Neuronal stem cell (in vitro differentiated cells): ENCODE data around the gene ZNF726.
"Not testable (repeated sequence)": the region's sequence is repeated elsewhere in the genome, so short reads cannot be mapped to it uniquely, and the experiment has no call there.

Experiments used
- DNase-seq: peaks from one replicate; pipeline ENCODE4 v3.0.0-alpha.2; 2013; ENCODE audit warnings: low spot score
- H2AFZ ChIP-seq: one replicate; pipeline ENCODE4 v1.6.1; 2013; ENCODE audit warnings: mild to moderate bottlenecking, low read length, inconsistent platforms
- H2AK5ac ChIP-seq: 2 replicates; pipeline ENCODE4 v1.6.1; 2013; ENCODE audit warnings: low read depth, mild to moderate bottlenecking, inconsistent platforms, low read length, moderate library complexity, mixed read lengths
- H2BK120ac ChIP-seq: 2 replicates; pipeline ENCODE4 v1.6.1; 2013; ENCODE audit warnings: low read depth, mild to moderate bottlenecking, inconsistent platforms, low read length, moderate library complexity, mixed read lengths
- H2BK12ac ChIP-seq: one replicate; pipeline ENCODE4 v1.6.1; 2013; ENCODE audit warnings: low read length, inconsistent platforms
- H2BK15ac ChIP-seq: 2 replicates; pipeline ENCODE4 v1.6.1; 2013; ENCODE audit warnings: mild to moderate bottlenecking, low read length, inconsistent platforms, mixed read lengths
- H2BK5ac ChIP-seq: one replicate; pipeline ENCODE4 v1.6.1; 2013; ENCODE audit warnings: inconsistent platforms, mild to moderate bottlenecking, low read length, moderate library complexity
- H3K14ac ChIP-seq: one replicate; pipeline ENCODE4 v1.6.1; 2013; ENCODE audit warnings: low read length, inconsistent platforms
- H3K18ac ChIP-seq: 2 replicates; pipeline ENCODE4 v1.6.1; 2013; ENCODE audit warnings: low read length, inconsistent platforms
- H3K23ac ChIP-seq: 2 replicates; pipeline ENCODE4 v1.6.1; 2013; ENCODE audit warnings: low read depth, mild to moderate bottlenecking, mixed read lengths, low read length, inconsistent platforms; ENCODE audit not compliant: poor library complexity
- H3K27ac ChIP-seq: replicated peaks from 3 replicates; pipeline ENCODE4 v1.5.1; 2013; ENCODE audit warnings: low read length, inconsistent platforms
- H3K27me3 ChIP-seq, 3 experiments: 2 replicates each; pipeline ENCODE4 v1.6.1; 2013; ENCODE audit warnings: low read length in 3 of 3, mild to moderate bottlenecking in 2 of 3, inconsistent platforms in 1 of 3, low read depth in 1 of 3, mixed read lengths in 1 of 3, moderate library complexity in 1 of 3; ENCODE audit not compliant: control insufficient read depth in 3 of 3, insufficient read depth in 3 of 3
- H3K36me3 ChIP-seq, 2 donors: replicated peaks in 1 of 2; 2 replicates each; pipeline ENCODE4 v1.6.1; 2013; ENCODE audit warnings: low read length in 2 of 2; ENCODE audit not compliant: control insufficient read depth in 2 of 2, insufficient read depth in 2 of 2
- H3K4ac ChIP-seq: 2 replicates; pipeline ENCODE4 v1.6.1; 2013; ENCODE audit warnings: inconsistent platforms, mild to moderate bottlenecking, low read length, moderate library complexity
- H3K4me1 ChIP-seq, 2 donors: 1 replicate in 1 of 2; 2 replicates in 1 of 2; pipeline ENCODE4 v1.6.1; 2013; ENCODE audit warnings: low read length in 2 of 2, low read depth in 1 of 2; ENCODE audit not compliant: control insufficient read depth in 2 of 2, insufficient read depth in 1 of 2
- H3K4me2 ChIP-seq: one replicate; pipeline ENCODE4 v1.6.1; 2013; ENCODE audit warnings: mild to moderate bottlenecking, low read length, inconsistent platforms; ENCODE audit not compliant: insufficient read depth, poor library complexity, severe bottlenecking
- H3K4me3 ChIP-seq, 2 donors: 2 replicates each; pipeline ENCODE4 v1.5.1; 2013; ENCODE audit warnings: low read length in 2 of 2, mild to moderate bottlenecking in 2 of 2, inconsistent platforms in 1 of 2, moderate library complexity in 1 of 2
- H3K79me1 ChIP-seq: one replicate; pipeline ENCODE4 v1.6.1; 2013; ENCODE audit warnings: low read depth, mild to moderate bottlenecking, inconsistent platforms, low read length, moderate library complexity
- H3K9ac ChIP-seq: one replicate; pipeline ENCODE4 v1.6.1; 2013; ENCODE audit warnings: mild to moderate bottlenecking, low read depth, low read length, inconsistent platforms; ENCODE audit not compliant: poor library complexity
- H3K9me3 ChIP-seq, 2 donors: replicated peaks in 1 of 2; 2 replicates each; pipeline versions ENCODE3 to v1.6.1; 2013; ENCODE audit warnings: low read length in 2 of 2, mild to moderate bottlenecking in 2 of 2, inconsistent platforms in 1 of 2, low read depth in 1 of 2, mixed read lengths in 1 of 2, moderate library complexity in 1 of 2; ENCODE audit not compliant: control insufficient read depth in 2 of 2, insufficient read depth in 1 of 2
- H4K8ac ChIP-seq: one replicate; pipeline ENCODE4 v1.6.1; 2013; ENCODE audit warnings: low read depth, mild to moderate bottlenecking, inconsistent platforms, low read length, moderate library complexity
- H4K91ac ChIP-seq: one replicate; pipeline ENCODE4 v1.6.1; 2013; ENCODE audit warnings: low read length, low read depth, mild to moderate bottlenecking, inconsistent platforms; ENCODE audit not compliant: poor library complexity
- WGBS, 2 donors: extraction: QIAGEN DNeasy Blood & Tissue Kit; methylation state at CpG; one replicate each; pipeline ENCODE4 v1.1.7; 2013; ENCODE audit warnings: missing lambda C conversion rate in 2 of 2, mixed read lengths in 1 of 2; ENCODE audit not compliant: insufficient read length in 2 of 2, insufficient replicate concordance in 1 of 2; ENCODE audit errors: extremely low coverage in 2 of 2; 5-methylcytosine and 5-hydroxymethylcytosine counted together

Gene ZNF726

GRCh38 chr19:23887642-23888041, 27.0 kb upstream of the ZNF726 start:
- Histone ChIP-seq H4K8ac (no peak overlapping the region), H3K36me3 (no peaks in the 10 kb centered on the region), H3K9ac (peak overlapping the region; percentile 37), H3K27ac (no peak overlapping the region), H2AK5ac (no peak overlapping the region), H3K9me3 (peaks cover 0 to 20% of the 10 kb centered on the region in 2 donors), H2BK15ac (no peak overlapping the region), H3K27me3 (no peaks in the 10 kb centered on the region), H2BK120ac (no peak overlapping the region), H2AFZ (no peak overlapping the region), H3K14ac (no peak overlapping the region), H3K23ac (no peak overlapping the region), H4K91ac (no peak overlapping the region), H2BK12ac (no peak overlapping the region), H3K4me2 (no peak overlapping the region), H2BK5ac (no peak overlapping the region), H3K18ac (no peak overlapping the region), H3K4me3 (no peak overlapping the region), H3K4ac (no peak overlapping the region), H3K79me1 (no peaks in the 10 kb centered on the region), H3K4me1 (no peaks in the 10 kb centered on the region)
- DNase-seq, result no peak
- no CpG with 5 or more reads among the region's 5 CpGs for WGBS, 2 donors

GRCh38 chr19:23896096-23896495, 18.6 kb upstream of the ZNF726 start:
- not testable (repeated sequence) for H4K8ac ChIP-seq, H3K4me2 ChIP-seq, DNase-seq, H2BK120ac ChIP-seq, H3K4me1 ChIP-seq, H3K36me3 ChIP-seq, H3K14ac ChIP-seq, H2BK15ac ChIP-seq, H3K27me3 ChIP-seq, H3K79me1 ChIP-seq, H2BK5ac ChIP-seq, H3K4ac ChIP-seq, H4K91ac ChIP-seq, H3K4me3 ChIP-seq, H3K9ac ChIP-seq, H2BK12ac ChIP-seq, H3K23ac ChIP-seq, H3K27ac ChIP-seq, H2AK5ac ChIP-seq, H2AFZ ChIP-seq, H3K18ac ChIP-seq
- no CpG with 5 or more reads among the region's 15 CpGs for WGBS, 2 donors
- H3K9me3 ChIP-seq, result peaks cover 0 to 14% of the 10 kb centered on the region in 2 donors

- Histone ChIP-seq H3K4me1 (no peaks in the 10 kb centered on the region), H3K27me3 (no peaks in the 10 kb centered on the region), H4K8ac (no peak overlapping the region), H2BK12ac (no peak overlapping the region), H3K4me2 (no peak overlapping the region), H3K23ac (no peak overlapping the region), H2AK5ac (no peak overlapping the region), H3K14ac (no peak overlapping the region), H2BK15ac (no peak overlapping the region), H3K9ac (no peak overlapping the region), H2BK5ac (no peak overlapping the region), H3K36me3 (no peaks in the 10 kb centered on the region), H3K18ac (no peak overlapping the region), H3K4ac (no peak overlapping the region), H2AFZ (no peak overlapping the region), H2BK120ac (no peak overlapping the region), H3K27ac (no peak overlapping the region), H3K79me1 (no peaks in the 10 kb centered on the region), H3K4me3 (no peak overlapping the region), H4K91ac (no peak overlapping the region), H3K9me3 (peaks cover 0 to 20% of the 10 kb centered on the region in 2 donors)
- no CpG with 5 or more reads among the region's 1 CpG for WGBS, 2 donors
- DNase-seq, result no peak
Measured at GRCh38 chr19:23896912-23897311, 17.8 kb upstream of the ZNF726 start.

GRCh38 chr19:23901360-23901759, 13.3 kb upstream of the ZNF726 start:
- Histone ChIP-seq H3K27me3 (no peaks in the 10 kb centered on the region), H3K36me3 (no peaks in the 10 kb centered on the region), H2AFZ (no peak overlapping the region), H3K14ac (no peak overlapping the region), H4K91ac (no peak overlapping the region), H3K9me3 (peaks cover 9 to 33% of the 10 kb centered on the region in 2 donors), H2AK5ac (no peak overlapping the region), H3K4ac (no peak overlapping the region), H2BK120ac (no peak overlapping the region), H3K23ac (no peak overlapping the region), H3K4me1 (no peaks in the 10 kb centered on the region), H2BK12ac (no peak overlapping the region), H3K79me1 (no peaks in the 10 kb centered on the region), H3K4me3 (no peak overlapping the region), H3K27ac (no peak overlapping the region), H3K4me2 (no peak overlapping the region), H3K9ac (no peak overlapping the region), H4K8ac (no peak overlapping the region), H3K18ac (no peak overlapping the region), H2BK5ac (no peak overlapping the region), H2BK15ac (no peak overlapping the region)
- DNase-seq, result no peak
- WGBS, 2 donors, result no CpG with 5 or more reads among the region's 4 CpGs
